H1 (cell line): ENCODE results near the gene LHB. TPM values are rescaled to one million over a fixed set of nuclear protein-coding genes. Genes with fewer than 3 reads are reported as not detected.
A peak's percentile ranks its signal among the peaks of the same experiment; 100 is the strongest.

Source experiments
- CTCF ChIA-PET: fragments of 300-600 bp; sonication (Branson Sonifier 250); formaldehyde crosslinking; loops from one replicate; lab custom pipeline; 2021; ENCODE audit not compliant: partially characterized antibody; lab: Charles Lee
- POLR2A ChIA-PET: fragments of 300-600 bp; sonication (Branson Sonifier 250); formaldehyde crosslinking; loops from one replicate; lab custom pipeline; 2021; ENCODE audit warnings: inconsistent platforms; ENCODE audit not compliant: partially characterized antibody; lab: Charles Lee
- DNase-seq, 2 experiments: peaks; one replicate each; pipeline versions ENCODE4 v3.0.0 to v3.0.0-alpha.2; 2010 to 2022; ENCODE audit warnings: low spot score in 2 of 2, low read depth in 1 of 2, mixed read lengths in 1 of 2
- FAIRE-seq: peaks from 2 replicates; lab custom pipeline; 2011; peaks lifted over from hg19 to GRCh38; lab: Jason Lieb, UNC
- H2AFZ ChIP-seq: 2 replicates; pipeline ENCODE4 v1.8.1; 2012; ENCODE audit warnings: low read length, inconsistent platforms
- H2AK5ac ChIP-seq: 2 replicates; pipeline ENCODE4 v1.6.1; 2013; ENCODE audit warnings: low read depth, low read length
- H2BK120ac ChIP-seq: replicated peaks from 2 replicates; pipeline ENCODE3; 2013; ENCODE audit warnings: low read depth, low read length, inconsistent platforms
- H2BK12ac ChIP-seq: 2 replicates; pipeline ENCODE4 v1.6.1; 2013; ENCODE audit warnings: low read depth, low read length
- H2BK15ac ChIP-seq: 2 replicates; pipeline ENCODE4 v1.6.1; 2013; ENCODE audit warnings: low read length
- H2BK20ac ChIP-seq: 2 replicates; pipeline ENCODE4 v1.6.1; 2013; ENCODE audit warnings: low read length
- H2BK5ac ChIP-seq: 2 replicates; pipeline ENCODE4 v1.6.1; 2013; ENCODE audit warnings: low read depth, low read length
- H3K14ac ChIP-seq: 2 replicates; pipeline ENCODE4 v1.6.1; 2013; ENCODE audit warnings: inconsistent platforms; ENCODE audit not compliant: insufficient read length
- H3K18ac ChIP-seq: 2 replicates; pipeline ENCODE4 v1.6.1; 2013; ENCODE audit warnings: low read length; ENCODE audit errors: extremely low read depth
- H3K23ac ChIP-seq: 2 replicates; pipeline ENCODE4 v1.6.1; 2013; ENCODE audit warnings: inconsistent platforms; ENCODE audit not compliant: insufficient read length
- H3K23me2 ChIP-seq: 2 replicates; pipeline ENCODE4 v1.6.1; 2013; ENCODE audit warnings: low read depth, low read length
- H3K27ac ChIP-seq: 2 replicates; pipeline ENCODE4 v1.6.1; 2011; ENCODE audit warnings: low read depth, low read length, inconsistent platforms
- H3K27me3 ChIP-seq, 4 experiments: replicated peaks in 1 of 4; 1 replicate in 1 of 4; 2 replicates in 3 of 4; pipeline versions ENCODE4 v1.6.1 to v1.8.1; 2011 to 2013; ENCODE audit warnings: low read length in 3 of 4, mild to moderate bottlenecking in 3 of 4, inconsistent platforms in 2 of 4, mixed read lengths in 2 of 4, moderate library complexity in 1 of 4; ENCODE audit not compliant: control insufficient read depth in 3 of 4, insufficient read depth in 3 of 4; ENCODE audit errors: extremely low read depth in 1 of 4
- H3K36me3 ChIP-seq, 4 experiments: 2 replicates each; pipeline versions ENCODE4 v1.6.1 to v1.8.1; 2011 to 2013; ENCODE audit warnings: mild to moderate bottlenecking in 4 of 4, low read length in 3 of 4, moderate library complexity in 2 of 4, control low read depth in 1 of 4, inconsistent platforms in 1 of 4; ENCODE audit not compliant: insufficient read depth in 4 of 4, control insufficient read depth in 2 of 4
- H3K4ac ChIP-seq: replicated peaks from 2 replicates; pipeline ENCODE3; 2013; ENCODE audit warnings: low read length, low read depth, mixed read lengths, inconsistent platforms; ENCODE audit not compliant: insufficient read length
- H3K4me1 ChIP-seq, 4 experiments: replicated peaks in 1 of 4; 1 replicate in 1 of 4; 2 replicates in 3 of 4; pipeline versions ENCODE4 v1.6.1 to v1.8.1; 2011 to 2013; ENCODE audit warnings: low read length in 3 of 4, inconsistent platforms in 2 of 4, mixed read lengths in 1 of 4; ENCODE audit not compliant: insufficient read depth in 4 of 4, control insufficient read depth in 3 of 4
- H3K4me2 ChIP-seq, 2 experiments: 2 replicates each; pipeline versions ENCODE4 v1.6.1 to v1.8.1; 2011 to 2013; ENCODE audit warnings: low read depth in 2 of 2, low read length in 2 of 2, control low read depth in 1 of 2, inconsistent platforms in 1 of 2, mild to moderate bottlenecking in 1 of 2; ENCODE audit not compliant: insufficient read depth in 1 of 2
- H3K4me3 ChIP-seq, 4 experiments: fragments of 200-600, 300-600 bp in 1 of 4; sonication (generic), shearing (Covaris generic), sonication (Bioruptor Twin) in 1 of 4; 2 replicates each; pipeline versions ENCODE4 v1.5.1 to v1.8.1; 2011 to 2016; ENCODE audit warnings: low read length in 4 of 4, low read depth in 3 of 4, control low read depth in 2 of 4, inconsistent platforms in 2 of 4, mild to moderate bottlenecking in 2 of 4, mixed read lengths in 1 of 4, moderate library complexity in 1 of 4; ENCODE audit not compliant: insufficient read depth in 2 of 4; ENCODE audit errors: extremely low read depth in 1 of 4
- H3K56ac ChIP-seq: replicated peaks from 2 replicates; pipeline ENCODE3; 2013; ENCODE audit warnings: low read depth, mild to moderate bottlenecking, mixed read lengths, low read length, inconsistent platforms; ENCODE audit not compliant: insufficient read length
- H3K79me1 ChIP-seq: 2 replicates; pipeline ENCODE4 v1.6.1; 2013; ENCODE audit warnings: low read depth, low read length, control low read depth
- H3K79me2 ChIP-seq, 2 experiments: 2 replicates each; pipeline versions ENCODE4 v1.6.1 to v1.8.1; 2012 to 2013; ENCODE audit warnings: low read length in 2 of 2, mild to moderate bottlenecking in 2 of 2, inconsistent platforms in 1 of 2; ENCODE audit not compliant: insufficient read depth in 2 of 2, control insufficient read depth in 1 of 2
- H3K9ac ChIP-seq, 4 experiments: replicated peaks in 1 of 4; 1 replicate in 1 of 4; 2 replicates in 3 of 4; pipeline versions ENCODE4 v1.6.1 to v1.8.1; 2011 to 2013; ENCODE audit warnings: low read depth in 3 of 4, low read length in 3 of 4, control low read depth in 2 of 4, mild to moderate bottlenecking in 2 of 4, moderate library complexity in 2 of 4, inconsistent platforms in 1 of 4; ENCODE audit errors: extremely low read depth in 1 of 4
- H3K9me3 ChIP-seq, 2 experiments: 2 replicates each; pipeline versions ENCODE4 v1.6.1 to v1.8.1; 2012 to 2013; ENCODE audit warnings: mild to moderate bottlenecking in 2 of 2, moderate library complexity in 2 of 2, control low read depth in 1 of 2, inconsistent platforms in 1 of 2, low read depth in 1 of 2, low read length in 1 of 2, mixed read lengths in 1 of 2; ENCODE audit not compliant: insufficient read depth in 2 of 2
- H4K20me1 ChIP-seq, 2 experiments: replicated peaks in 1 of 2; 2 replicates each; pipeline versions ENCODE3 to v1.8.1; 2011 to 2013; ENCODE audit warnings: inconsistent platforms in 2 of 2, low read length in 2 of 2, mild to moderate bottlenecking in 1 of 2; ENCODE audit not compliant: insufficient read depth in 2 of 2, control insufficient read depth in 1 of 2
- H4K5ac ChIP-seq: 2 replicates; pipeline ENCODE4 v1.6.1; 2013; ENCODE audit warnings: low read length, low read depth, mixed read lengths, inconsistent platforms; ENCODE audit not compliant: insufficient read length
- H4K8ac ChIP-seq: 2 replicates; pipeline ENCODE4 v1.8.0; 2013; ENCODE audit warnings: mild to moderate bottlenecking, moderate library complexity, low read length, inconsistent platforms; ENCODE audit not compliant: insufficient read depth; ENCODE audit errors: extremely low read depth
- H4K91ac ChIP-seq: replicated peaks from 2 replicates; pipeline ENCODE3; 2013; ENCODE audit warnings: low read length, mixed read lengths, inconsistent platforms; ENCODE audit not compliant: insufficient read length
- CBX8 ChIP-seq: fragments of 300-800, 300-1000 bp; sonication (generic); IDR thresholded peaks from 2 replicates; pipeline ENCODE4 v1.7.1; 2016; ENCODE audit warnings: low read depth, low read length, borderline replicate concordance
- EGR1 ChIP-seq: IDR thresholded peaks from 2 replicates; pipeline ENCODE4 v1.6.1; 2011; ENCODE audit warnings: low read depth, low read length, borderline replicate concordance
- GTF2F1 ChIP-seq: IDR thresholded peaks from 2 replicates; pipeline ENCODE4 v1.6.1; 2012; ENCODE audit warnings: low read depth, low read length, improper control_type of control experiment, borderline replicate concordance
- KDM4A ChIP-seq: IDR thresholded peaks from one replicate; pipeline ENCODE4 v1.7.1; 2012; ENCODE audit warnings: low read depth, mild to moderate bottlenecking, moderate library complexity, low read length, inconsistent platforms; ENCODE audit not compliant: severe bottlenecking
- NANOG ChIP-seq: IDR thresholded peaks from 2 replicates; pipeline ENCODE4 v1.6.1; 2011; ENCODE audit warnings: low read length, low read depth, mild to moderate bottlenecking, inconsistent platforms; ENCODE audit not compliant: insufficient read depth, poor library complexity, severe bottlenecking
- RFX5 ChIP-seq: IDR thresholded peaks from 2 replicates; pipeline ENCODE4 v1.6.1; 2011; ENCODE audit warnings: low read depth, low read length, improper control_type of control experiment, borderline replicate concordance
- TBP ChIP-seq: IDR thresholded peaks from 2 replicates; pipeline ENCODE4 v1.6.1; 2011; ENCODE audit warnings: low read depth, low read length, improper control_type of control experiment
- WGBS, 2 experiments: shearing (Covaris generic) in 1 of 2; methylation state at CpG; one replicate each; pipeline versions ENCODE4 v1.1.6 to v1.1.7; 2013 to 2015; ENCODE audit warnings: low lambda C conversion rate in 2 of 2, mixed read lengths in 2 of 2, inconsistent platforms in 1 of 2, low coverage in 1 of 2, missing lambda C conversion rate in 1 of 2; ENCODE audit not compliant: insufficient replicate concordance in 2 of 2, insufficient coverage in 1 of 2, insufficient read length in 1 of 2; ENCODE audit errors: extremely low coverage in 1 of 2, missing lambda C conversion rate in 1 of 2; 5-methylcytosine and 5-hydroxymethylcytosine counted together
- polyA plus RNA-seq, 7 experiments: library from polyadenylated mRNA; depleted of rRNA in 3 of 7; stranded (reverse) in 5 of 7; unstranded in 2 of 7; fragments of >200 nt in 5 of 7; fragments of 200-250 nt in 2 of 7; gene quantifications; 1 replicate in 5 of 7; 2 replicates in 1 of 7; 4 replicates in 1 of 7; pipeline versions ENCODE4 v1.2.1 to v1.2.3, GENCODE V29; 2011 to 2013; ENCODE audit warnings: missing spikeins in 2 of 7, mixed read lengths in 2 of 7
- total RNA-seq: library from RNA; stranded (reverse); fragmentation: NEBNext Ultra II Directional; extraction: Animal tissue kit (Norgen Biotek cat#: 25700); gene quantifications from 2 replicates; pipeline ENCODE4 v1.2.1, GENCODE V29; 2021

The LHB gene
- total and polyA plus RNA-seq, 2 of the 8 experiments (the other 6 are each of a cell fraction or from before 2014, with no cell fraction given): 0.53 TPM; not detected in 1

- peaks cover under 1 to 43% (median 36%) of the 10 kb centered on the region in 4 experiments for H3K27me3 ChIP-seq
- H3K27ac ChIP-seq: no peak within 1 kb of the TSS
- TF ChIP-seq RFX5 (no peak), TBP (no peak; the same call in 1 of the 2 replicates), EGR1 (no peak), CBX8 (no peak), NANOG (no peak), GTF2F1 (no peak), KDM4A (peak; percentile 38)
- H3K14ac ChIP-seq: no peak within 1 kb of the TSS
- H3K4me3 ChIP-seq: peak within 1 kb of the TSS; percentile 28 to 61 (median 31)
- H2AK5ac ChIP-seq: no peak within 1 kb of the TSS
- peaks cover 8% of the 10 kb centered on the region for H3K23me2 ChIP-seq
- H4K8ac ChIP-seq: no peak within 1 kb of the TSS; the same call in none of the 2 replicates
- WGBS, 2 experiments: 4% methylated on average over 9 of the region's 53 CpGs; no CpG with 5 or more reads in 1 of the 2 experiments
- H2BK12ac ChIP-seq: peak within 1 kb of the TSS; percentile 50; the same call in 1 of the 2 replicates
- H2BK15ac ChIP-seq: no peak within 1 kb of the TSS
- no peak within 1 kb of the TSS; the same call in 1 of the 2 replicates for H2BK5ac ChIP-seq
- no peak within 1 kb of the TSS for H3K23ac ChIP-seq
- H2BK120ac ChIP-seq: no peak within 1 kb of the TSS
- no peak within 1 kb of the TSS for H3K4ac ChIP-seq
- H3K79me1 ChIP-seq: no peaks in the 10 kb centered on the region
- FAIRE-seq (no peak), DNase-seq (peak in 1 of 2 experiments; percentile 78)
- peak within 1 kb of the TSS; percentile 66 for H4K5ac ChIP-seq
- no peaks in the 10 kb centered on the region for H4K20me1 ChIP-seq
- H3K79me2 ChIP-seq: no peaks in the 10 kb centered on the region
- H2AFZ ChIP-seq: 0 out of 2 replicates have a peak within 1 kb of the TSS, but pooled peaks have one; percentile 17
- H3K18ac ChIP-seq: peak within 1 kb of the TSS; percentile 85
- no peak within 1 kb of the TSS for H2BK20ac ChIP-seq
- peak within 1 kb of the TSS; percentile 88 to 90 for H3K4me2 ChIP-seq
- ChIA-PET POLR2A (interaction anchor here (0.9 to 1.5 kb wide), 3 partner anchors 13 to 53 kb away, joined by 3 read pairs; no protein-coding TSS in a partner anchor), CTCF (interaction anchor here (0.6 to 1.8 kb wide), 8 partner anchors 10 to 415 kb away, joined by 3 to 7 read pairs (median 4); partner anchors contain the start of genes GYS1 and RUVBL2)
- H3K9ac ChIP-seq: peak within 1 kb of the TSS in 1 of 4 experiments; percentile 28; a peak in 1 of 7 replicates
- no peaks in the 10 kb centered on the region for H3K36me3 ChIP-seq
- no peak within 1 kb of the TSS for H3K56ac ChIP-seq
- no peaks in the 10 kb centered on the region for H3K9me3 ChIP-seq
- peaks cover 0 to 22% (median 17%) of the 10 kb centered on the region in 4 experiments; a peak in 6 of 7 replicates for H3K4me1 ChIP-seq
- H4K91ac ChIP-seq: peak within 1 kb of the TSS; percentile 59
These were observed 48.1 kb upstream of the LHB start, which contains the start of gene NTF4 for GRCh38 chr19:49064768-49065611. Gene NTF4, minus strand, starts transcription at chr19:49064818. Its CDS starts 2,821 bp downstream, at chr19:49061997.
